ENCODE measurements around the gene PLXNB3. TPM values are rescaled to one million over a fixed set of nuclear protein-coding genes. Genes with fewer than 3 reads are reported as not detected.
"Not testable (repeated sequence)": the region's sequence is repeated elsewhere in the genome, so short reads cannot be mapped to it uniquely, and the experiment has no call there.

PLXNB3 gene
- polyA plus RNA-seq, 5 donors: 2.1 to 4.1 (median 3.7) TPM

DNA sequence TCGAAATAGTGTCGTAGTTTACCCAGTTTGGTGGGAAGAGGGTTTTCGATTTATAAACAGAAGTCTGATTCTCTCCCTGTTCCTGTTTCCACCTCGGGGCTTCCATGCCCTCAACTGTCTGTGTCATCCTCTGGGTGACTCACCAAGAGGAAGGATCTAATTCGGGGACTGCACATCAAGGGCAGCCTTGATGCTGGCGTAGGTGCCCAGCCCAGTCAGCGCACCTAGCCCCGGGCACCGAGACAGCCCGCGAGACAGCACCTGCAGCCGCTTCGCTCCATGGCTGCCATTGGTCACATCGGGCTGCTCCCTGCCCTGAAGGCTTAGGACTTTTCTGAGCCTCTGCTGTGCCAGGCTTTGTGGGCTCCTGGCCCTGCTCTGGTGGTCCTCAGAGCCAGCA is 31.6 kb upstream of the PLXNB3 start:
- DNase-seq: no peak

DNA sequence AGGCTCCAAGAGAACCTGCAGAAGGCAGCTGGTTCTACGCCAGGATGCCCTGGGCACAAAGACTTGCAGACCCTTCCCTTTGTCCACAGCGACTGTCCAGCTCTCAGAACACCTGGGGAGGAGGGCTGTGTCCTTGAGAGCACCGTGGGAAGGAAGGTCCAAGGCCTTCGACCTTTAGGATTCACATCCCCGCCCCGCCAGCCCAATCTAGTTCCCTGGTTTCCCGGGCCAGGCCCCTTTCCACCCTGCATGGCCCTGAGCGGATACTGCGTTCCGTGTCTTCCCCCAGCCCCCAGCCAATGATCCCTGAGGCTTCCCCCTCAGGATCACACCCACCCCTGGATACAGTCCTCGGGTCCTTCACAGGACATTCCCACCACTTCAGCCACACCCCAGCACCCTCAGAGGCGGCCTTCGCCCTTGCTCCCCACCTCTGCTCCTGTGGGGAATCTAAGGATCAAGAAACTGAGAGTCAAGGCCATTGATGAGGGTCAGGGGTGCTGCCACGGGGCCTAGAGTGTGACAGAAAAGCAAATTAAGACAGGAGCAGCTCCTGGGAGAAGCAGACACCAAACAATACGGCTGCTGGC is 30.3 kb upstream of the PLXNB3 start:
- DNase-seq: no peak

DNA sequence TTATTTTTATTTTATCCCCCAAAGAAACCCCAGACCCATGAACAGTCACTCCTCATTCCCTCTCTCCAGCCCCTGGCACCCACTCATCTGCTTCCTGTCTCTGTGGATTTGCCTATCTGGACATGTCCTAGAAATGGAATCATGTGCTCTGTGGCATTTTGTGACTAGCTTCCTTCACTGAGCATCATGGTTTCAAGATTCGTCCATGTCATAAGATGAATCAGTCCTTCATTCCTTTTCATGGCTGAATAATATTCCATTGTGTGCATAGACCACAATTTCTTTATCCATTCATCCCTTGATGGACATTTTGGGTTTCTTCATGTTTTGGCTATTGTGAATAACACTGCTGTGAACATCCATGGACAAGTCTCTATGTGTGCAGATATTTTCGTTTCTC is 29.2 kb upstream of the PLXNB3 start:
- no peak for DNase-seq

DNA sequence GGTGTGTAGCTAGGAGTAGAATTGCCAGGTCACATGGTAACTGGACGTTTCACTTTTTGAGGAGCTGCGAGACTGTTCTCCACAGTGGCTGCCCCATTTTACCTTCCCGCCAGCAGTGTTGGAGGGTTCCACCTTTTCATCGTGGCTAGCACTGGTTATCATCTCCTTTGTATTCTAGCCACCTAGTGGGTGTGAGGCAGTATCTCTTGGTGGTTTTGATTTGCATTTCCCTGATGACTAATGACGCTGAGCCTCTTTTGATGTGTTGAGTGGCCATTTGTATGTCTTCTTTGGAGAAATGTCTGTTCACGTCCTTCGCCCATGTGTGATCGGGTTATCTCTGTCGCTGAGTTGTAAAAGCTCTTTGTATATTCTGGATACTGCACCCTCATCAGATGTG is 28.8 kb upstream of the PLXNB3 start:
- DNase-seq: no peak

DNA sequence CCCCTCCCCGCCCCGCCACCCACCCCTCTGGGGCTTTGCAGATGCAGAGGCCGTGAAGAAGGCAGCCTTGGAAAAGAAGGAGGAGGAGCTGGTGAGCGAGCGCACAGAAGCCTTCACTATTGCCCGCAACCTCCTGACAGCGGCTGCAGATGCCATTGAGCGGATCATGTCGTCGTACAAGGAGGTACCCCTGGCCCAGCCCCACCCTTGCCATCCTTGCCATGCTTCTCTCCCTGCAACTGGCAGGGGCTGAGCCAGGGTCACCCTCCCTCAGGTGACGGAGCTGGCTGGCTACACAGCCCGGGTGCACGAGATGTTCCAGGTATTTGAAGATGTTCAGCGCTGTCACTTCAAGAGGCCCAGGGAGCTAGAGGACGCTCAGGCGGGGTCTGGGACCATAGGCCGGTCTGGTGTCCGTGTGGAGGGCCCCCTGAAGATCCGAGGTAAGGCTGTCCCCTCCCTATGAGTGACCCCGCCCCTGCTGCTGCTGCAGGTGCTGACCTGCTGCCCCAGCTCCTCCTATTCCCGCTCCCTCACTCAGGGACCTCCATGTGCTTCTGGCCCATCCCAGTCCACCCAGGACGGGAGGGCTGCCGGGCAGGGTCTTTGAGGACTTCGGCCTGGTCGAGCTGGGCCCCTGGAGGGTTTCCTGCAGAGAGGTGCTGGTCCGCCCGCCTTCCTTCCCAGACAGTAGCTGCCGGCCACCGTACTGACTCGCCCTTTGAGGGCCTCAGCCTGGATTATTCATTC is 27.8 kb upstream of the PLXNB3 start:
- no peak for DNase-seq

DNA sequence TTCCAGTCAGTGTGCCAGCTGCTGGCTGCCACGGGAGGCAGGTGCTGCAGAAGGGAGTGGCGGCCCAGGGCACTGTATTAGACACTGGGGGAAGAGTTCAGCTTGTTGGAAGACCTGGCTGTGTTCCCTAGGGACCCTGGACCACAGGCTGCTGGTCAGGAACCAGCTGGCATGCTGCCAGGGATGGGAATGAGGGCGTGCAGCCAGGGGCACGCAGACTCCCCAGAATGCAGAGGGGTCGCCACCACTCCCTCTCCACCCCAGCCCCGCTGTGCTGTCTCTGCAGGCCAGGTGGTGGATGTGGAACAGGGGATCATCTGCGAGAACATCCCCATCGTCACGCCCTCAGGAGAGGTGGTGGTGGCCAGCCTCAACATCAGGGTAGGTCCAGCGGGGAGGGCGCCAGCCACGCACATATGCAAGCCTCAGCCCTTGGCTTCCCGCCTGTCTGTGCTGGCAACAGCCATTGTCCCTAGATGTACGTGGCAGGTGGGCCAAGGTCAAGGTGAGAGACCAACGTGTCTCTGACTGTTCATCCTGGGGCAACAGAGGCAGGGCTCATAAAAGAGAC is 27.1 kb upstream of the PLXNB3 start:
- DNase-seq: no peak

DNA sequence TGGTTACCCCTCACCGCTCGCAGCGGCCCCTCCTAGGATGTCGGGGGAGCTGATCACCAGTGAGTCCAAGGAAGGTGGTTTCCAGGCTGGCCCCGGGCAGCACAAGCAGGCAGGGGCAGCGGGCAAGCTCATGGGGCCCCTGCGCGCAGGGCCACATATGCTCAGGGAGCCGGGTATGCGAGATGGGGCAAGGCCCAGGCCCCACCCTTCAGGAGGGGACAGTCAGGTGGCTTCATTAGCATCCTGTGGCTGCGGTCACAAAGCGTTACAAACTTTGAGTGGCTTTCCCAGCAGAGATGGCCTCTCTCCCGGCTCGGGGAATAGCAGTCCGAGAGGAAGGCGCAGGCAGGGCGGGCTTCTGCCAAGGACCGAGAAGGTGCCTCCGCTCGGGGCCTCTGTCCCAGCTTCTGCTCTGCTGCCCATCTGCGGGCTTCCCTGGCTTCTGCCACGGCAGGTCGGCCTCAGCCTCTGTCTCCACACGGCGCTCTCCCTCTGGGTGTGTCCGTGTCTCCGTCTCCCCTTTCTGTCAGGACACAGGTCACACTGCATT is 25.9 kb upstream of the PLXNB3 start:
- no peak for DNase-seq

DNA sequence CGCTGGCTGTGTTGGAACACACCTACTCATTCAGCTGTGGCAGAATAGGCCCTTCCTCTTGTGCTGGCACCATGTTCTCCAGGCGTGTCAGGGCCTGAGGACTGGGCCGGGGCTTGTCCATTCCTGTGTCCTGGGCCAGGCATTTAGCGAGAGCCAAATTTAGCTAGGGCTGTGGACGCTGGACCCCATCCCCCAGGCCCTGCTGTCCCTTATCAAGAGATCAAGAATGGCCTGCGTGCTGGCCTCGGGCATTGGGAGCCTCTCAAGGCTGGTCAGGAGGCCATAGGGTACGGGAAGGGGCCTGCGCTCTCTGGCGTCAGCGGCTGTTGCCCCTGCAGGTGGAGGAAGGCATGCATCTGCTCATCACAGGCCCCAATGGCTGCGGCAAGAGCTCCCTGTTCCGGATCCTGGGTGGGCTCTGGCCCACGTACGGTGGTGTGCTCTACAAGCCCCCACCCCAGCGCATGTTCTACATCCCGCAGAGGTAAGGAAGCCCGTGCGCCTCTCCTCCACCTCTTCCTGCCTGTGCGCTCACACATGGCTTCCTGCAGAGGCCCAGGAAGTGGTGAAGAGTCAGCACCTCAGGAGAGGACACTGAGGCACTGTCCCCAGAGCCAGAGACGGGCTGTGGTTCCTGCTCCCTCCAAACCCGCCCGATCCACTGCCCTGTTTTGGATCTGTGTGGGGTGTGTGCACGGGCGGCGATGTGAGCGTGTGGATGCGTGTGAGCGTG is 24.1 kb upstream of the PLXNB3 start:
- DNase-seq: no peak

DNA sequence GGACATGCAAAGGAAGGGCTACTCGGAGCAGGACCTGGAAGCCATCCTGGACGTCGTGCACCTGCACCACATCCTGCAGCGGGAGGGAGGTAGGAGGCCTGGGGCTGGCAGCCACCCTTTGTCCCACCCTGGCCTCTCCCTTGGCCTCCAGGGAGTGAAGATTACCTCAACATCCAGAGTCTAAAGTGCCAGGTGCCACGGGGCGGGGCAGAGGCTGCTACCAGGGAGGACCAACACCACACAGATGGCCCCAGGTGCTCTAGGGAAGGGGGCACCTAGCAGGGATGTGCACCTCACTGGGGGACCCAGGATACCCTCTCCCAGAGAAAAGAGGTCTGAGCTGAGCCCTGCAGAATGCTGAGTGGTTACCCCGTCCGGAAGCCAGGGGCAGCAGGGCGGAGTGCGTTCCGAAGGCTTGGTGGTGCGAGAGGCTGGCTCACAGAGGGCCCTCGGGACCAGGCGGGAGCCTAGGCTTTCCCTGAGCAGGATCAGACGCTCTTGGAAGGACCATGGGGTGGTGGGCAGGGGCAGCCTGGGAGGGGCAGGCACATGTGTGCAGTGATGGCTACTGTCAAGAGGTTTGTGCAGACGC is 23.3 kb upstream of the PLXNB3 start:
- no peak for DNase-seq

DNA sequence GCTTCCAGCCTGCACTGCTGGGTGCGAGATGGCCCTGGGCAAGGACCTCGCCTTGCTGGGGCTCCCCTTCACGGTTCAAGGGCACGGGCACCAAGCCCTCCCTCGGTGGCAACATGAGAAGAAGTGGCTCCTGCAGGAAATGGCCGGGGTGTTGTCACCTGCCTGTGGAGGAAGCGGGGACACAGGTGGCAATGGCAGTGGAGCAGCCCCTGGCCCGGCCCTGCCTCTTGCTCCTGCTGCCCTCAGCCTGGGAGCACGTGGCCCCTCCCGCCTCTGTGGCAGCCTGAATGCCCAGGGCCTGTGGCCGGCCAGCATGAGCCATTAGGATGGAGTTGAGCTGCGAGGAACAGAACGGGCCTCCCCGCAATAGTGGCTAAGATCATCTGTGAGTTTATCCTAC is 22.6 kb upstream of the PLXNB3 start:
- no peak for DNase-seq

DNA sequence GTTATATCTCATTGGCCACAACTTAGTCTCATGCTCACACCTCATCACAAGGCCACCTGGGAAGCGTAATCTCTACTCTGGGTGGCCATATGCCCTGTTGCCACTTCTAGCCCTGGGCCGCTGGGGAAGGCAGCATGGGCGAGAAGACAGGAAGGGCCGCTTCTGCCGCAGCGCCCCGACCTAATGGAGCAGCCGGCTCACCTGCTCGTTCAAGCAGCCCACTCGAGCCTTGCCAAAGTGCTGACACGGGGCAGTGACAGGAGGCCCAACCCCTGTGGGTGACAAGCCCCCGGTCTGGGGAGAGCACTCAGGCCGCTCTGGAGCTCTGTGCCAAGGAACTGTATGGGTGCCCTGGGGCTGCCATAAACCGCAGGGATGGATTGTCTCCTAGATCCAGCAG is 21.9 kb upstream of the PLXNB3 start:
- DNase-seq: not testable (repeated sequence)

DNA sequence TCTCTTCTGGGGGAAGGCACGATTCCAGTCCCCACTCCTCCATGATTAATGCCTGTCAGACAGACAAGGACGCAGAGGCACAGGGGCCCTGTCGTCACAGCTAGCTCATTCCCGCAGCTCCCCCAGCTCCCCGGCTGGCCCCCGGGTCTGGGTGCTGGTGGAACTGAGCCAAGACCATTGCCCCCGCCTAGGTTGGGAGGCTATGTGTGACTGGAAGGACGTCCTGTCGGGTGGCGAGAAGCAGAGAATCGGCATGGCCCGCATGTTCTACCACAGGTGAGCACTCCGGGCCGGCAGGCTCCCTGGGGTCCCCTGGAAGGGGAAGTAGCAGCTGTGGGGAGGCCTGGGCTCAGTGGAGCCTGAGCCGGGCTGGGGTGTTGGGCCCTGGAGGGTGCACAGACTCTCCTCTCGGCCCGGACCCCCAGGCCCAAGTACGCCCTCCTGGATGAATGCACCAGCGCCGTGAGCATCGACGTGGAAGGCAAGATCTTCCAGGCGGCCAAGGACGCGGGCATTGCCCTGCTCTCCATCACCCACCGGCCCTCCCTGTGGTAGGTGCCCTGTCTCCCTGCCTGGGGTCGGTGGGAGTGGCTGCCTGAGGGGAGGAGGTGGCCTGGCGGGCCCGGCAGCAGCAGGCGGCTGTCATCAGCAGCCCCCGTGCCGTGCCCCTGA is 21.1 kb upstream of the PLXNB3 start:
- DNase-seq: not testable (repeated sequence)

DNA sequence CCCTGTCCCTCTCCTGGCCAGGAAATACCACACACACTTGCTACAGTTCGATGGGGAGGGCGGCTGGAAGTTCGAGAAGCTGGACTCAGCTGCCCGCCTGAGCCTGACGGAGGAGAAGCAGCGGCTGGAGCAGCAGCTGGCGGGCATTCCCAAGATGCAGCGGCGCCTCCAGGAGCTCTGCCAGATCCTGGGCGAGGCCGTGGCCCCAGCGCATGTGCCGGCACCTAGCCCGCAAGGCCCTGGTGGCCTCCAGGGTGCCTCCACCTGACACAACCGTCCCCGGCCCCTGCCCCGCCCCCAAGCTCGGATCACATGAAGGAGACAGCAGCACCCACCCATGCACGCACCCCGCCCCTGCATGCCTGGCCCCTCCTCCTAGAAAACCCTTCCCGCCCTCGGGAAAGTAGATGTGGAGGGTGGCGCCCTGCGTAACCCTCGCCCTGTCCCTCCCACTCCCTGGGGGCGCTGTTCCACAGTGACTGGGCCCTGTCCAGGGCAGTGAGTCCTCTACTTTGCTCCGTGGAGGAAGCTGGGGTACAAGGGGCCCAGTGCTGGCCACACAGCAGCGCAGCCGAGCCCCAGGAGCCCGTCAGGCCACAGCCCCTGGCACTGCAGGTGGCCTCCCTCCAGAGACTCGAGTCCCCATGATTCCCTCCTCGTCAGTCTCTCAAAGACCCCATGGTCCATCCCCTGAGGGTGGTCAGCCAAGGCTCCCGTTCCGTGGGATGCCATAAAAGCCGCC is 20.4 kb upstream of the PLXNB3 start:
- DNase-seq: peak in 1 of 2 donors; percentile 51

DNA sequence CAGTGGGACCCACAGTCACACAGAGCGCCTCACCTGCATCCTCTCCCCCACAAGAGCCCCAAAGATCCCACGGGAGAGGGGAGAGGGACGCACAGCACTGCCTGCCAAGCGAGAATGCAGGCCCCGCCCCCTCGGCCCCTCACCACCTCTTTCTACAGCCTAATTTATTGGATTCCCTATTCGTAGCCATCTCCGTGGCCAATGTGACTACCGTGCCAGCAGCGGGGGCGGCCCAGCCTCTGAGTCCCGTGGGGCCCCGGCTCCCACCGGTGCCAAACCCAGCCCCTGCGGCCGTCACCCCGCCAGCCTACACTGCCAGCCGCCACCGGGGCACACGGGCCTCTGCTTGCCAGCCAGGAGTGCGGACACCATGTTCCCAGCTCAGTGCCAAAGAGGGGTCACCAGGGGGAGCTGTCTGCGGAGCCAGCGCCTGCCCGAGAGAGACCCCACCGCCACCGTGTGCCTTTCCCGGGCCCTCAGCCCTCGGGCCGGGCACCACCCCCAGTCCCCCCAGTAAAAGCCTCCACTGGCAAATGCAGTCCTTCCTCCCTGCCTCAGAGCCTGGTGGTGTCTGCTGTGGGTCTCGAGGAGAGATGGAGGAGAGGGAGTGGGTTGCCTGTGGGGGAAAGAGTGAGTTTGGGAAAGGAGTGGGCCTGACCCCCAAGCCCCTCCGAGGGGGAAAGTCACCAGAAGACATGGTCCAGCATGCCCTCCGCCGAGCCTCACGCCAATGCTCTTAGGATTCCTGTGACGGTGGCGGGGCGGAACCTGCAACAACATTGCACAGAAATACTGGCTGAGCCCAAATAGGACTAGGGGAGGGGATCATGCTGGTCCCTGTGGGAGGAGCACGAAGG is 19.6 kb upstream of the PLXNB3 start:
- DNase-seq: no peak

DNA sequence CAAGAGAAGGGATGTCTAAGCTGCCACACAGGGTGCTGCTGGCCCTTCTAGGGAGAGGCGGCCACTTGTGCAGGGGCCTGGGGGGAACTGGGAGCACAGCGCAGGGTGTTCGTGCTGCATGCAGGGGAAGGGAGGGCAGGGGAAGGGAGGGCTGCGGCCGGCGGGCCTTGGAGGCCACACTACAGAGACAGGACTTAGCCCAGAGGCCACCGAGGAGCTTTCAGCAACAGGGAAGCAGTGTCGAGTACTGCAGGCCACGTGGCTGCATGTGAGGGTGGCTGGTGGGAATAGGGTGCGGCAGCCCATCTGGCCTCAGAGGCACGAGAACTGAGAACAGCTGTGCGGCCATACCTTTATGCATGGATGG is 19.0 kb upstream of the PLXNB3 start:
- DNase-seq: not testable (repeated sequence)

DNA sequence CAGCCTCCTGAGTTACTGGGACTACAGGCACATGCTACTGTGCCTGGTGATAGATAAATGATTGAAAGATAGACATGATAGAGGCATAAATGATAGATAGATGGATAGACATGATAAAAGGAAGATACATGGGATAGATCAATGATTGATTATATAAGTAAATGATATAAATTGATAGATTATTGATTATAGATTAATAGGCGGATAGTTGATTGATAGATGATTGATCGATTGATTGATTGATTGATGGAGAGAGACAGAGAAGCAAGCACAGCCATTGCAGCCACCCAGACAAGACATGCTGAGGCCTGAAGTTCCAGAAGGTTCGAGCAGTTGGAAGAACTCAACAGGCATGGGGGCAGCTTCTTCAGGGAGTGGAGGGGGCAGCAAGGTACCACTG is 17.7 kb upstream of the PLXNB3 start:
- no peak for DNase-seq

DNA sequence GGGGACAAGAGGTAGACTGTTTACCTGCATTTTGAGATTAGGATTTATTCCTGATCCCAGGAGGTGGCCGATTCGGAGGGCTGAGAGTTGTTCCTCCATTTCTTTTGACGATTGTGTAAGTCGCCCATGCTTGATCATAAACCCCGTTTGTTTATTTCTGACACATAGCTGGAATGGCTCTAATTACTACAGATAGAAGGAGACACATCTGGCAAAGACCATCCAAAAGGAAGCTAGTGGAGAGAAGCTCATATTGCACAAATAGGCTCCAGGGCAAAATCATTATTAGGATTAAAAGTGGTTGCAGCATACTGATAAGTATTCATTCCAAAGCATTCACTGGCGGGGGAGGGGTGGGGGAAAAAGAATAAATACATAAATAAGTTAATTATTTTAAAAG is 17.1 kb upstream of the PLXNB3 start:
- not testable (repeated sequence) for DNase-seq

DNA sequence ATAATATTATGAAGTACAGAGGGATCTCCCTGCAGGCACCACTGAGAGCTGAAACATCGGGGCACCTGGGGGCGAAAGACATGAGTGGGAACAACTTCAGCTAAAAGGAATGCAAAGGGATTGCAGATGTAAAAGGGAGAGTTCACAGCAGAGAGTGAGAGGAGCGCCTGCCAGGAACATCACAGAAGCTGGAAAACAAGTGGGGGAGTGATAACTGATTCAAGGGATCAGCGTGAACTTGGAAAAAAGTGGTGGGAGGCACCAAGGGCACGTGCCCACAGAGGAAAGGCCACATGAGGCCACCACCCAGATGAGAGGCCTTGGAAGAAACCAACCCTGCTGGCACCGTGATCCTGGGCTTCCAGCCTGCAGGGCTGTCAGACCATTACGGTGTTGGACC is 15.0 kb upstream of the PLXNB3 start:
- not testable (repeated sequence) for DNase-seq

DNA sequence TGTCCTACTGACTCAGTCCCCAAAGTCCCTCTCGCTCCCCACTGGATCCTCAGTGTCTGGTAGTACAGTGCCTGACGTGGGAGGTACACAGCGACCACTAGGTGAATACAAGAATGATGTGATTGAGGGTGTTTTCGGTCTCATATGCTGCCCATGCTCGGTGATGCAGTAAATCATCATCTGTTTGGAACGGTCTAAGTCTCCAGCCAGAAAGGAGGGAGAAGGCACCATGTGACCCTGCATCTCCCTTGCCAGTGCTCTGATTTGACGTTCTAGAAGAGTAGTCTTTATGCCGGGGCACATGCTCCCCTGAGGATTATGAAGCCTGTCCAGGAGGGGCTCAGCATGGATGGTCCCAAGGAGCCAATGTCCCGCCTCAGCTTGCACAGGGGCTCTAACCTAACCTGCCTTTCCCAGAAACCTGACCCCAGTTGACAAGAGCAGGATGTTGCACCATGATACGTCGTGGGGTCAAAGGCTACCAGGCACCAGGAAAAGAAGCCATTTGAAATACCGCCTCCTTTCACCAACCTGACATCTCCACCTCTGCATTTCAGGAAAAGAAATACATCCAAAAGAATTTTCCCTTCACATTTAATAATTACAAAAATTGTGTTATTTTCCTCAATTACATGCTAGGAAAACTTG is 13.8 kb upstream of the PLXNB3 start:
- no peak for DNase-seq

Measured in right lung (tissue), 5 donors.